MM.1S (cell line): ENCODE data around the gene UBAC2.

ENCODE experiments used
- DNase-seq: peaks from one replicate; pipeline ENCODE4 v3.0.0-alpha.2; 2015
- H2AFZ ChIP-seq: fragments of 300-600 bp; sonication (generic); 2 replicates; pipeline ENCODE4 v1.6.0; 2016; ENCODE audit warnings: antibody characterized with exemption, low read length
- H3F3A ChIP-seq: fragments of 300-600 bp; sonication (generic); 2 replicates; pipeline ENCODE4 v1.6.1; 2016; ENCODE audit warnings: mild to moderate bottlenecking, antibody characterized with exemption, low read length, moderate library complexity, mixed read lengths; ENCODE audit not compliant: insufficient read depth
- H3K27ac ChIP-seq: fragments of 300-600 bp; sonication (generic); 2 replicates; pipeline ENCODE4 v1.5.1; 2016; ENCODE audit warnings: mild to moderate bottlenecking, low read length
- H3K27me3 ChIP-seq: fragments of 300-600 bp; sonication (generic); replicated peaks from 2 replicates; pipeline ENCODE4 v1.6.0; 2016; ENCODE audit warnings: low read length; ENCODE audit not compliant: insufficient read depth
- H3K36me3 ChIP-seq: fragments of 300-600 bp; sonication (generic); replicated peaks from 2 replicates; pipeline ENCODE4 v1.6.1; 2016; ENCODE audit warnings: mild to moderate bottlenecking, low read length, mixed read lengths; ENCODE audit not compliant: insufficient read depth
- H3K4me1 ChIP-seq: fragments of 300-600 bp; sonication (generic); 2 replicates; pipeline ENCODE4 v1.6.1; 2016; ENCODE audit warnings: low read length, mixed read lengths
- H3K4me2 ChIP-seq: fragments of 300-600 bp; sonication (generic); 2 replicates; pipeline ENCODE4 v1.6.0; 2016; ENCODE audit warnings: low read depth, low read length
- H3K4me3 ChIP-seq: fragments of 300-600 bp; sonication (generic); 2 replicates; pipeline ENCODE4 v1.5.1; 2016; ENCODE audit warnings: low read length, mixed read lengths
- H3K79me2 ChIP-seq: fragments of 300-600 bp; sonication (generic); 2 replicates; pipeline ENCODE4 v1.6.1; 2016; ENCODE audit warnings: mixed run types, low read length, mixed read lengths
- H3K9ac ChIP-seq: fragments of 300-600 bp; sonication (generic); 2 replicates; pipeline ENCODE4 v1.6.1; 2016; ENCODE audit warnings: low read length, mixed read lengths
- H3K9me2 ChIP-seq: fragments of 300-600 bp; sonication (generic); replicated peaks from 2 replicates; pipeline ENCODE4 v1.6.1; 2016; ENCODE audit warnings: mild to moderate bottlenecking, low read length, mixed read lengths; ENCODE audit not compliant: insufficient read depth
- H3K9me3 ChIP-seq: fragments of 300-600 bp; sonication (generic); replicated peaks from 2 replicates; pipeline ENCODE4 v1.6.1; 2016; ENCODE audit warnings: mild to moderate bottlenecking, low read length, mixed read lengths; ENCODE audit not compliant: insufficient read depth
- H4K20me1 ChIP-seq: fragments of 300-600 bp; sonication (generic); 2 replicates; pipeline ENCODE4 v1.6.1; 2016; ENCODE audit warnings: mild to moderate bottlenecking, low read length, moderate library complexity, mixed read lengths; ENCODE audit not compliant: insufficient read depth
- CTCF ChIP-seq: fragments of 300-600 bp; sonication (generic); IDR thresholded peaks from 2 replicates; pipeline ENCODE4 v1.5.1; 2016; ENCODE audit warnings: antibody characterized with exemption, low read length, mixed read lengths
- EZH2 ChIP-seq: fragments of 300-600 bp; sonication (generic); optimal IDR thresholded peaks from 2 replicates; pipeline ENCODE3; 2017; ENCODE audit warnings: low read depth, mild to moderate bottlenecking, antibody characterized with exemption, low read length, mixed read lengths
- EZH2phosphoT487 ChIP-seq: fragments of 300-600 bp; sonication (generic); IDR thresholded peaks from 2 replicates; pipeline ENCODE4 v1.6.1; 2018; ENCODE audit warnings: antibody characterized with exemption, low read length

Gene UBAC2

DNA sequence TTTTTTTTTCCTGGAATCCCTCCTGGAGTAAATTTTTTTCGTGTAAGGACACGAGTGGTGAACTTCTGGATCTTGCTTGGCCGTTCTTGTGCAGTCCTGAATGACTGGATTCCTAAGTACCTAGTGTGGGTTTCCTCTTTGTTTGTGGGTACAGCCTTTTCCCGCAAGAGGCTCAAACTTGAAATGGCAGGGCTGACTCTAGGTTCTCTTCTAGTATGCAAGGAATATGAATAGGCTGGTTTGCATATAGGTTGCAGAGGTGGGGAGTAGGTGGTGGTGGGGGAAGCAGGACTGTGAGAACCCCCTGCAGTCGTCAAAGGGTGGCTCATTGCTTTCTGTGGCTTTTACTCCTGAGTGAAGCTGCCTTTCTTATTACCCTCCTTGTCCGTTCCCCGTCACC lies 13.6 kb downstream of the UBAC2 start:
- H3K79me2 ChIP-seq: peaks cover 33% of the 10 kb centered on the region
- no peaks in the 10 kb centered on the region for H3K9me2 ChIP-seq
- H3K4me2 ChIP-seq: no peak overlapping the region
- TF ChIP-seq EZH2phosphoT487 (no peak), EZH2 (no peak), CTCF (no peak)
- no peak for DNase-seq
- no peak overlapping the region for H3K27ac ChIP-seq
- no peaks in the 10 kb centered on the region for H3K9me3 ChIP-seq
- no peaks in the 10 kb centered on the region for H3F3A ChIP-seq
- no peaks in the 10 kb centered on the region for H3K4me1 ChIP-seq
- H4K20me1 ChIP-seq: 0 out of 2 replicates have a peak, but pooled peaks cover 2% of the 10 kb centered on the region
- no peaks in the 10 kb centered on the region for H3K27me3 ChIP-seq
- H3K36me3 ChIP-seq: no peaks in the 10 kb centered on the region
- no peak overlapping the region for H2AFZ ChIP-seq
- H3K9ac ChIP-seq: no peak overlapping the region
- H3K4me3 ChIP-seq: no peak overlapping the region

DNA sequence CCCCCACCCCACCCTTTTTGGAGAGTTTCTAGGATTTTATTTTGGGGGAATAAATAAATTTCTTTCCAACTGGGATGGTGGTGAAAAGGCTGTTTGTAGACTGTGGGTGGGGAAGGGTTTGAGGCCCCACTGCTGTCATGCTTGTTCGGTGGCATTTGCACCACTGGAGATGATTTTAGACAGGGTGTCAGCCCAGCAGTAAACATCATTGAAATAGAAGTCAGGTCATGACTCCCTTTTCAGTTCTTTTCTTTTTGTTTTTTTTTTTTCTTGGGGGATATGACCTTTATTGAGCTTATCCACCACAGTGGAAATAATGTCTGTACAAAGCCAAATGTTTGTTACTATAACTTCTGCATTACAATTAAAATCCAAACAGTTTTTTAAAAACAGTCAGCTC lies 14.1 kb downstream of the UBAC2 start:
- no peaks in the 10 kb centered on the region for H3K9me3 ChIP-seq
- no peak overlapping the region for H3K4me3 ChIP-seq
- no peak overlapping the region for H2AFZ ChIP-seq
- no peak overlapping the region for H3K4me2 ChIP-seq
- no peaks in the 10 kb centered on the region for H3K27me3 ChIP-seq
- TF ChIP-seq CTCF (no peak), EZH2phosphoT487 (no peak), EZH2 (no peak)
- no peak overlapping the region for H3K9ac ChIP-seq
- no peaks in the 10 kb centered on the region for H3F3A ChIP-seq
- no peaks in the 10 kb centered on the region for H3K36me3 ChIP-seq
- no peak overlapping the region for H3K27ac ChIP-seq
- H3K79me2 ChIP-seq: peaks cover 33% of the 10 kb centered on the region; the same call in 1 of the 2 replicates
- 0 out of 2 replicates have a peak, but pooled peaks cover 2% of the 10 kb centered on the region for H4K20me1 ChIP-seq
- no peak for DNase-seq
- H3K9me2 ChIP-seq: no peaks in the 10 kb centered on the region
- no peaks in the 10 kb centered on the region for H3K4me1 ChIP-seq

GRCh38 chr13:99215184-99215830 lies 14.7 kb downstream of the UBAC2 start:
- no peak overlapping the region for H3K4me3 ChIP-seq
- peaks cover 36% of the 10 kb centered on the region; the same call in 1 of the 2 replicates for H3K79me2 ChIP-seq
- H3K36me3 ChIP-seq: no peaks in the 10 kb centered on the region
- H3K9ac ChIP-seq: no peak overlapping the region
- H3K27ac ChIP-seq: no peak overlapping the region
- H3K9me2 ChIP-seq: no peaks in the 10 kb centered on the region
- no peaks in the 10 kb centered on the region for H3K4me1 ChIP-seq
- no peaks in the 10 kb centered on the region for H3F3A ChIP-seq
- no peak for TF ChIP-seq CTCF
- TF ChIP-seq EZH2phosphoT487: no peak
- no peak for TF ChIP-seq EZH2
- H3K9me3 ChIP-seq: no peaks in the 10 kb centered on the region
- no peak for DNase-seq
- H4K20me1 ChIP-seq: 0 out of 2 replicates have a peak, but pooled peaks cover 2% of the 10 kb centered on the region
- no peaks in the 10 kb centered on the region for H3K27me3 ChIP-seq
- H3K4me2 ChIP-seq: no peak overlapping the region
- H2AFZ ChIP-seq: no peak overlapping the region
